ENCODE measurements around the gene GALNTL6.

The GALNTL6 gene

GRCh38 chr4:171812665-171813525 is at the start of gene GALNTL6:
Gene GALNTL6, plus strand, starts transcription at chr4:171813404.
- DNase-seq (ENCODE audit: low read depth): no peak

DNA sequence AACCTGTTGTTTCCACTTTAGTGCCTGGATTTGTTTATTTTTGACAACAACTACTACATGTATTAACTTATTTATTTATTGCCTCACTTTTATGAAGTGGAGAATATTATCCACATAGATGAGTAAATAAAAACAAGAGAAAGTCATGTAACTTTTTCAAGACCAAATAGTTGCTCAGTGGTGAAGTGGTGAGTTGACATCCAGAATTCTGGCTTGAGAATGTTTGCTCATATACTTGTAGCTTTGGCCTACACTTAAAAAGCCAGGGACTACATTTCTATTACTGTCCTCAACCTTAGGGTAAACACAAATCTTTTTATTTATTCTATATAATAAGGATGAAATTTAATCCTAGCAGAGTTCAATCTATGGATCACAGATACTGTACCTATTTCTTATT is 47.7 kb upstream of the GALNTL6 start:
- DNase-seq (ENCODE audit: low read depth): no peak

DNA sequence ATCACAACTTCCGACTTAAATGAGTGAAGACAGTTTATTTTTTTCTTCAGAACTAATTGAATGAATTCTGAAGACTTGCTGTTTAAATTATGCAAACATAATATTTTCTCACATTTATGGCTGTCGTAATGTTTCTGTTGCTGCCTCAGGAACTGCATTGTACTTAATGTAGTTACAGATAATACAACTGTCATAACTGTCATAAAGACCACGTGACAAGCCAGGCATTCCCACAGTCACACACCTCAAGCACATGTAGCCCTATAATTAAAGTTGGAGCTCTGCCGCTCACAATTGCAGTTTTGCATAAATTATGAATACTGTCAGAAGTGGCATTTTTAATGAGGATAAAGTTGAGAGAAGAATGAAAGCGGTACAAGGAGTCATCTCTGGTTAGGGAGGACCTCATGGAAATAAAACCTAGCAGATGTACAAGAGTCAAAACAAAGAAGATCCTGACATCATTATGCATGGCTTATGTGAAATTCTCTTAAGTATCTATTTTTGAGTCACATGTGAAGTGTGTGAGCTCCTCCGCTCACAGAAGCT is 38.5 kb upstream of the GALNTL6 start:
- DNase-seq (ENCODE audit: low read depth): no peak

- no peak for DNase-seq (ENCODE audit: low read depth)
These were observed 33.9 kb upstream of the GALNTL6 start for GRCh38 chr4:171779301-171779700.

- no peak for DNase-seq (ENCODE audit: low read depth)
These were observed 27.8 kb upstream of the GALNTL6 start for GRCh38 chr4:171785388-171785787.

DNA sequence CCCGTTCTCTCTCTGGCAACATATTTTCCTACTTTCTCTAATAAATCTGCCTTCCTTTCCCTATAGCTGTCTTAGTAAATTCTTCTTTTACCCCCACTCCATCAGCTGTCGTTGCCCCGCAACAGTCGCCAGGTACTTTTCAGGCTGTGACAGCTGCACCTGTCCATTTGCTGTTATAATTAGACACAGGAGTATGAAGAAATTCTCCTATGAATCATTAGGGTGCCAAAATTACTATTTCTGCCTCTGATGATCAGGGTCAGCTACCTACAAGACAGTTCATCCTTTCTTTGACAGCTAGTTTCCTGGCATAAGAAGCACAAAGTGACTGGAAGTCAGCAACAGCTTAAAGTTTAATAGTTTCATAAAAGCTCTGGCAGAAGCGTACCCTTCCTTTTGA is 19.5 kb upstream of the GALNTL6 start:
- DNase-seq (ENCODE audit: low read depth): no peak

DNA sequence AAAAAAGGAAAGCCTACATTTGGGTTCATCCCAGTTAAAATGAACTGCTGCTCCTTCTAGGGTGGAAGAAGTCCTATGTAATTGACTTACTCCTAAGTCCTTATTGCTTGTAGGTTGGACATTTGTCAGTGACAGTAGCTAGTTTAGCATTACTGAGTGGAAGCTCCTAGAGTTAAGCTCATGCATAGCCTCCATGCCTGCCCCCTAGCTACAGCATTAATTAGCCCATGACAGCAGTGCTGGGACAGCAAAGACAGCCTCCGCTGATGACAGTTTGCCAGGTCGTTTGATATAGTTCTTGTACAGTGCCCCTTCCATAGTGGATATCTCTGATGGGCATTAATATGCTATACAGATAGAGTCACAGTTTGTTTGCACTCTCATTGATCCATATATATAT is 18.7 kb upstream of the GALNTL6 start:
- DNase-seq (ENCODE audit: low read depth): no peak

DNA sequence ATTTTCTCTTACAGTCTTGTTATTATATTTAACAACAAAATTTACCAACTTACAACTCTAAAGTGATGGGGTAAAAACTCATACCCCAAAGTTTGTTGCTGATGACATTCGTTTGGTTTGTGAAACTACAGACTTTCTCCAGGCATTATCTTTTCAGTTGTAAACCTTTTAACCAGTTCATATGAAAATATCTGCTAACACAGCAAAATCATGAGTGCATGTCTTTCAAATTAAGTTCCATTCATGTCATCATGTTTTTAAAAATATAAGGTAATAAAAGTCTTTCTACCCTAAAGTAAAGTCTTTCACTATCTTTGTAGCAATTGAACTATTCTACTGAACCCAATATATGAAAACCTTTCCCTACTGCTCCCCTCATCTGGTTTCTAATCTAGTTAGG is 3.4 kb upstream of the GALNTL6 start:
- no peak for DNase-seq (ENCODE audit: low read depth)

DNA sequence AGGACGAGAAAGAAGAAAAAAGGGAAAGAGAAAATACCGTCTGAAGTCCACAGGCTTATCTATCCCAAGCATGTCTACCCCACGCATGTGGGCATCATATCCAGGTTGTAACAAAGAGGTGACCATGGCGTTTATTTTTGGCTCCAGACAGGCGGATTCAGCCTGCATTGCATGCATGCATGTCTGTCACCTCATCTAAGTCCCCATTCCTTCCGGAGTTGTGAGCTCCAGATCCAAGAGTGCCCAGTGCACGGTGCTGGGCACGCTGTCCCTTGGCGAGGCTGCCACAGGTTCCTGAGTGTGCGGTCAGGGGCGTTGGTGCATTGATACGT is 905 bp upstream of the GALNTL6 start:
- no peak for DNase-seq (ENCODE audit: low read depth)

DNA sequence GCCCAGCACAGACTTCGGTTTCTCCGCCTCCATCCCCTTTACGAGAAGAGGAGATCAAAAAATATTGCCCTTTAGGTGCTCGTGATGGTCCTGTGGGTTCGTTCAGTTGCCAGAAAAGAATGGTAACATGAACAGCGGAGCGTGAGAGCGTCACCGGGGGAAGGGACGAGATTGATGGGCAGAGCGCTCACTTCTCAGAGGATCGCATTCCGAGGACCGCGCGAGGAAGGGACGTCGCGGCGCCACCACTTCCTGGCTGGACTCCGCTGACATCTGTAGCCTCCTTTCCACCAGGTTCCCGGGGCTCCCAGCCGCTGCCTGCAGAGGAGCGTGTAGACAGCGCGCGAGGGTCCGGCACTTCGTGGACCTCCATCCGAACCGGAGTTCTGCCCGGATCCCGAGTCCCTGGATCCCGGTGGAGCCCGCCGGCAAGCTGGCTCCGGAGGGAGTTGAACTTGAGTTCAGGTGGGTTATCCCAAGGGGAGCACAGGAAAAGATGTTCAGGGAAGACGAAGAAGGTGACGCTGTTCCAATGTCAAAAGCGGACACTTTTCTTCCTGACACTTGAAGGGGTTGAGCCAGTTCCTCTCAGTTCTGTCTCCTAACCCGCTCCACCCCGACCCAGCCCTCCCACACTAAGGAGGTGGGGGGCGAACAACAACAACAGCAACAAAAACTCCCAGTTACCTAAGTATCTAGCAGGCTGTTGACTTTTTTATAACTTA is 484 bp downstream of the GALNTL6 start:
- DNase-seq (ENCODE audit: low read depth): no peak

GRCh38 chr4:171814545-171814944 is 1.3 kb downstream of the GALNTL6 start:
- DNase-seq (ENCODE audit: low read depth): no peak

DNA sequence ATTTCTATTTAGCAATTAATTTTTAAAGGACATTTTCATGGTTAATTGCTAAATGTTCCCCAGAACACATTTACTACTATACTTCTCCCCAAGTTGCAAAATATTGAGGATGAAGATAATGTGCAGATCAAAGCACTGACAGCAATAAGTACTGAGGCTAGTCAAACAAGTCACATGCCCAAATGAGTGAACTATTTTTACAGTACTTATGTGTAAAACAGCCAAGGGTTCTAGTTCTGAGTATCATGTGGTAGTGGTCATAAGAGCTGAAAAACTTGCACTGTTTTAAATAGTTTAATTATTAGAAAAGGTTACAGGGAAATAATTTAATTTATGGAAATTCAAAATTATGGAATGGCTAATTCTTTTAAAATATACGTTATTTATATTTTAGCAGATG is 3.8 kb downstream of the GALNTL6 start:
- DNase-seq (ENCODE audit: low read depth): no peak

DNA sequence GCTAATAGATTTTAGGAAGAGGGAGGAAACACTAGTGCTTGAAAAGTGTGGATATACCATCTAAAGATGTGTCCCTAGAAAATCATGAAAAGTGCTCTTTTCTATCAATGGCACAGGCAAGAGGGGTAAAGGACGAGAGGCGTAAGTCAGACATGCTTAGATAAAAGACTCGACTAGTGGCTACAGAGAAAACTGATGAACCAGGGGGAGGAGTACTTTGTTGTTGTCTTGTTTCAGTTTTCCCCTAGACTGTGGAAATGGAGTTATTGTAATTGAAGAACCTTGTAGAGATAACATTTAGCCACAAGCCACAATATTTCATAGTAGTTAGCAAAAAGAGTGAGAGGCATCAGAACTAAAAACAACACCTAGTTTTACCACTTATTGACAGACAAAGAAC is 21.4 kb downstream of the GALNTL6 start:
- DNase-seq (ENCODE audit: low read depth): no peak

GRCh38 chr4:171843456-171843855 is 30.3 kb downstream of the GALNTL6 start:
- no peak for DNase-seq (ENCODE audit: low read depth)

DNA sequence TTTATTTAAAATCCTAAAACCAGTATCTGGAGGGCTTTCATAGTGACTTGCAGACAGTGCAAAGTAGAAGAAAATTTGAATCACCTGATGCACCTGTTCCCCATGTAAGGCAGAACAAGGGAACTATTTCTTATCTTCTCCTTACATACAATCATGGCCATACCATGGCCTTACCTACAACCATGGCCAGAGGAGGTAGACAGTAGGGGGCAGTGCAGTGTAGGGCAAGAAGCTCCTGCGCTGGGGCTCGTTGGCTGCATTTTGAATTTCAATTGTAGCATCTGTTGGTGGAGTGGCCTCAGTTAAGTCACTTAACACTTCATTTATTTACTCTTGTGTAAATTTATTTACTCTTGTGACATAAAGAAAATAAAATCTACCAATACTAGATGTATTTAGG is 33.0 kb downstream of the GALNTL6 start:
- no peak for DNase-seq (ENCODE audit: low read depth)

GRCh38 chr4:171846893-171847292 is 33.7 kb downstream of the GALNTL6 start:
- no peak for DNase-seq (ENCODE audit: low read depth)

DNA sequence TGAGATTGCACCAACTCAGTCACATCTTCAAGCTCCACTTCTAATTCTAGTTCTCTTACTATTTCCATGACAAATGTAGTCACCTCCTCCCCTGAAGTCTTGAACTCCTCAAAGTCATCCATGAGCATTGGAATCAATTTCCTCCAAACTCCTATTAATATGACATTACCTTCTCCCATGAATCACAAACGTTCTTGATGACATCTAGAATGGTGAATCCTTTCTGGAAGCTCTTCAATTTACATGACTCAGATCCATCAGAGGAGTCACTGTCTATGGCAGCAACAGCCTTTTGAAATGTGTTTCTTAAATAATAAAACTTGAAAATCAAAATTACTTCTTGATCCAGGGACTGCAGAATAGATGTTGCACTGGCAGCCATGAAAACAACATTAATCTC is 34.5 kb downstream of the GALNTL6 start:
- DNase-seq (ENCODE audit: low read depth): no peak

DNA sequence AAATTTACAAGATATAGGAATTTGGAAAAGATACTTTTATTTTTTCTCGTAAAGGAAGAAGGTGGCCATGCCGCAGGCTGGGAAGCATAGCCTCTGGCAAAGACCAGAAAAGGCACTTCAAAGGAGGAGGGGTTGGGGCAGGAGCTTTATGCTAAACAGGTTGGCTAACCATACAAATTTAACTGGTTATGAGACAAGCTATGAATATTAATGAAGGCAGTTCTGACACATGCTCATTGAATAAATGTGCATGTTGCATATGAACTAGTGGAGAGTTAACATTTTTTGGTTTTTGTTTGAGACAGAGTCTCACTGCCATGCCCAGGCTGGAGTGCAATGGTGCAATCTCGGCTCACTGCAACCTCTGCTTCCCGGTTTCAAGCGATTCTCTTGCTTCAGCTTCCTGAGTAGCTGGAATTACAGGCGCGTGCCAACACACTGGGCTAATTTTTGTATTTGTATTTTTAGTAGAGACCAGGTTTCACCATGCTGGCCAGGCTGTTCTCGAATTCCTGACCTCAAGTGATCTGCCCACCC is 36.5 kb downstream of the GALNTL6 start:
- no peak for DNase-seq (ENCODE audit: low read depth)

DNA sequence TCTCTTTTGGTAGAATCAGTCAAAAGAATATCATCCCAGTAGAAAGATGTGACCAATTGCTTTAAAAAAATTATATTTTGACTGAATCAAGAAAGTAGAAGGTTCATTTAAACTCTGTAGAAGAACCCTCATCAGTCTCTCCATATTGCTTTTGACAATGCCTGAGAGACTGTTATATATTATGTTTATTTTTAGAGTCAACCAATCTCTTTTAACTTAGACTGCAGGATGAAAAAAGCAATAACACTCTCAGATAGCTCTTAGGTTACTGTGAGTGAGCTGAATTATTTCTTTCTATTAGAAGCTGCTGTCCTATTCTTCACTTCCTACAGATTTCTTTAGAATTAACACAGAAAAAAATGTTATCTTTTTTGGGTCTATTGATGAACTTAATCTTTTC is 38.1 kb downstream of the GALNTL6 start:
- no peak for DNase-seq (ENCODE audit: low read depth)

GRCh38 chr4:171857302-171858012 is 44.3 kb downstream of the GALNTL6 start:
- no peak for DNase-seq (ENCODE audit: low read depth)

GRCh38 chr4:171875291-171875690 is 62.1 kb downstream of the GALNTL6 start:
- DNase-seq (ENCODE audit: low read depth): no peak

DNA sequence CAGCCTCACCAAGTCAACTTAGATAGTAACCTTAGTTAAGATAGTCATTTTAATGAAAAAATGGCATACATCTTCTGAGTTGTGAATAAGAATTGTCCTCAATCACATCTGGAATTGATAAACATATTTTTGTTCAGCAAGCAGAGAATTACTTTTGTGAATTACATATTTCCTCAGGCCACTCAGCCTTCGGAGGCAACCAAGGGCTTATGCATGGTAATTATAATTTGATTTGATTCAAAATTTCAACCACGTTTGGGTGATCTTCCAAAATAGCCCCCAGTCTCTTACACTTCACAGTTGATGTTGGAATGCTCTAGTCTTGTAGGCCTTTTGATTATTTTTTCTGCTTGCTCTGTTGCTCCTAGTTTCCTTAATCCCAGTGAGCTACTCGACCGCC is 63.4 kb downstream of the GALNTL6 start:
- no peak for DNase-seq (ENCODE audit: low read depth)
